HL-60/S4 treated with retinoic acid at 250 ng/mL for 4 days and 3 days (cell line): ENCODE data around the gene KRTAP1-4.
"Not testable (repeated sequence)": the region's sequence is repeated elsewhere in the genome, so short reads cannot be mapped to it uniquely, and the experiment has no call there.

ENCODE experiments used
- in situ Hi-C: fragments of 300-500 bp; cut with MboI; formaldehyde crosslinking; loops from 2 replicates; pipeline ENCODE4 v1.7.0; 2022; ENCODE audit warnings: low sequenced_read_pairs

KRTAP1-4 gene

DNA sequence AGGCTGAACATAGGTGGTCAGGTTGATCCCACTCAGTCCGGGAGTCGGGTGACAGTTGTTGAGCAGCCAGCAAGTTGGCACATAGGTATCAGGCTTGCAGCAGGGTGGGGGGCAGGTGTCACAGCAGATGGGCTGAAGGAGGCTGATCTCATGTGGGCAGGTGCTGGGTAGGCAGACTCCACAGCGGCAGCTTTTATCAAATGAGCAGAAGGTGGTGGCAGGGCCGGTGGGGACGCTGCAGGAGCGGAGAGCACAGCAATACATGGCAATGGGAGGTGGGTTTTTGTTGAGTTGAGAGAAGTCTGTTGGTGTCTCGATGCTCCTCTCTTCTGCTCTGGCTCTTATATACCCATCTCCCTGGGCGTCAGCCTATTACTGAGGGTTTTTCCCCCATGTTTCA, 21.2 kb downstream of the KRTAP1-4 start, which contains the start of gene KRTAP3-1:
KRTAP3-1 (minus strand) TSS at position 318 of the 400 bp plus-strand sequence; CDS start at position 264, 54 bp downstream.
- in situ Hi-C loops: no loop called here

DNA sequence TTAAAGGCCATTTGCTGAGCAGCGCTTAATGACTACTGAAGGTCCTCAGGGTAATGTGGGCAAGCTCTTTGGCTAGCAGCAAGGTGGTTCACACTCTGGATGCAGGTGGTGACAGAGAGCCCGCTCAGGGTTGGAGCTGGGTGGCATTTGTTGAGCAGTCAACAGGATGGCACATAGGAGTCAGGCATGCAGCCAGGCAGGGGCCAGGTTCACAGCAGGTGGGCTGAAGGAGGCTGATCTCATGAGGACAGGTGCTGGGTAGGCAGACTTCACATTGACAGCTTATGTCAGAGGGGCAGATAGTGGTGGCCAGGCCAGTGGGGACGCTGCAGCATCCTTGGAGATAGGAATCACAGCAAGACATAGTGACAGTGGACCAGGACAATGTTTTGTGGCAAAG, 25.6 kb downstream of the KRTAP1-4 start:
- in situ Hi-C loops: no loop called here

DNA sequence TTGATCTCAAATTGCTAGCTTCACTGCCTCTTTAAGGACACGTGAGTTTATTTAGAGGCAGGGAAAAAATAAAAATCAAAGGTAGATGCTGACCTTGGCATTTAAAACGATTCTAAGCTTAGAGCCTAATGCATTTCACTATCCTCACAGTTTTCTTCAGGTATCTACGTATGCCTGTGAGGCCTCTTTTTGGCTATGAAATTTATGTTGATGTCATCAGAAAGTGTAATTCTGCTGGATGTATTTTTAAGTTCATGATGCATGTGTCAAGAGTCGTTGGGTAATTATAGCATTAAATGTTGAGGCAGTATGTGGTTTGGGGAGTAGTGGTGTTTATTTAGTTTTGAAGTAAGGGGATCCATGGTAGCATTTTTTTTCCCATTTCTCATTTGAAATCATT, 26.1 kb downstream of the KRTAP1-4 start:
- in situ Hi-C loops: no loop called here

DNA sequence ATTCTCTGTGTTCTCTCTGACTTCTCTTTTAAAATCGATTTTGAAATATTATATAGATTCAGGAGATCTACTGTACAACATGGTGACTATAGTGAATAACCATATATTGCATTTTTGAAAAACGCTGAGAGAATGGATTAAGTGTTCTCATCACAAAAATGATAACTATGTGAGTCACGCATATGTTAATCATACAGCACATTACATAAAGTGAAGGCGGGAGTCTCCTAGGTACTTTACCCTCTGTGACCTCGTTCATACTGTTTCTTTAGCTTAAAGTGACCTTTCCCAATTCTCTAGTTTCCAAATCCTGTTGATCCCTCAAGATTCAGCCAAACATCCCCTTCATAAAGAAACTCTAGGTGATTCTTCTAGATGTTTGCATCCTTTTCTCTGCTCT, 27.2 kb downstream of the KRTAP1-4 start:
- in situ Hi-C loops: no loop called here

DNA sequence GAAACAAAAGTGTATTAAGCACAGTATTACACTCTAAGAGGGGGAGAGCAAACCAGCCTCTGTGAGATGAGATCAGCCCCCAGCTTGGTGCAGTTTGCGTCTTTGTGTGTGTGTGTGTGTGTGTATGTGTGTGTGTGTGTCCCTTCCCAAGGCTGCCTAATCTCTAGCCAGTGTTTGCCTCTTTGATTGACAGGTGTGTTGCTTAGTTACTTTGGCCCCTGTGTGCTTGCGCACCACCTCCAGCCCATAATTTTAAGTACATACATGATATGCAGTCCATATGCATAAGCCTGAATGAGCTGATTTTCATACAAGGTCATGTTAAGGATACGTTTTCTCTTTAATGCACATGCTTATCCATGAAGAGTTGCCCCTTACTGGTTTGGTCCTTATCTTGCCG, 28.2 kb downstream of the KRTAP1-4 start:
- in situ Hi-C loops: no loop called here

DNA sequence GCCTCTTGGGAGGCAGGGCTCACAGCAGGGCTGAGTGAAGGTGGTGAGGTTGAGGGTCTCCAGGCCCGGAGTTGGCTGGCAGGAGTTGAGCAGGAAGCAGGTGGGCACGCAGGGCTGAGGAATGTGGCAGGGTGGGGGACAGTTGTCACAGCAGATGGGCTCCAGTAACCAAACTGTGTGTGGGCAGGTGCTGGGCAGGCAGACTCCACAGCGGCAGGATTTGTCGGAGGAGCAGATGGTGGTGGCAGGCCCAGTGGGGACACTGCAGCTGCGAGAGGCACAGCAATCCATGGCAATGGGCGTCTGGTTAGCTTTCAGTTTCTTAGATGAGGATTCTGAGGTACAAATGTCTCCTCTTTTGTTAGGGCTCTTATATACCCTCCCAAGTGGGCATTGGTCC, 30.4 kb downstream of the KRTAP1-4 start, which contains the start of gene KRTAP3-2:
KRTAP3-2 (minus strand) TSS at position 344 of the 400 bp plus-strand sequence; CDS start at position 291, 53 bp downstream.
- in situ Hi-C loops: not testable (repeated sequence)

DNA sequence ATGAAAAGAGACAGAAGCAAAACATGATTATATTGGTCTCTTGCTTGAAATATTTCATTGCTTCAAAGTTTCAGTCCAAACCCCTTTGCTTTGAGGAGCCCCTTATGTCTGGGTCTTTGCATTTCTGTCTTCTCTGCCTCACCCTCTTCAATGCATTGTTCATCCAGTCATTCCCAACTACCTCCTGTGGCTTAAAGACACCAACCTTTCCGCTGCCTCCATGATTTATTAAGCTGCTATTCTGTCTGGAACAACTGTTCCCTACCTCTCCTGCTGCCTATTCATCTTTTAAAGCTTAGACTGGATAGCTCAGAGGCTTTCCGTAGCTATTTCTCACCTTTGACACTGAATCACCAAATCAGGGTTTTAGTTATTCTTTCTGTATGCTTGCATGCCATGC, 32.6 kb downstream of the KRTAP1-4 start:
- in situ Hi-C loops: no loop called here

DNA sequence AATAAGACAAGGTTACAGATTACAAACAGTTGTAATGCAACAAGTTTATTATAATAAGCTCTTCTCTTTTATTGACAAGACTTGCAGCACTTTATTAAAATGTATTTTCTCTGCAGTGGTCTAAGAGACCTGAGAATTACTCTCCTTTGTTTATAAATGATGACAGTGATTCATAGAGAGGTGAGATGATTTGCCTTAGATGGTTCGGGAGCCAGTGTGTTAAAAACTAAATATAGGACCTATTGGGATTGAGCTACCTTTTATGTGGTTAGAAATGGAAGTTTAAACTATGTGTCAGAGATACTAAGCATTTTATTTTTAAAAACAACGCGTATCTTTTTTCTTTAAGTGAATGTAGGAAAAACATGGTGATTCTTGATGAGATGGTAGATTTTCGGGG, 33.2 kb downstream of the KRTAP1-4 start:
- in situ Hi-C loops: no loop called here

DNA sequence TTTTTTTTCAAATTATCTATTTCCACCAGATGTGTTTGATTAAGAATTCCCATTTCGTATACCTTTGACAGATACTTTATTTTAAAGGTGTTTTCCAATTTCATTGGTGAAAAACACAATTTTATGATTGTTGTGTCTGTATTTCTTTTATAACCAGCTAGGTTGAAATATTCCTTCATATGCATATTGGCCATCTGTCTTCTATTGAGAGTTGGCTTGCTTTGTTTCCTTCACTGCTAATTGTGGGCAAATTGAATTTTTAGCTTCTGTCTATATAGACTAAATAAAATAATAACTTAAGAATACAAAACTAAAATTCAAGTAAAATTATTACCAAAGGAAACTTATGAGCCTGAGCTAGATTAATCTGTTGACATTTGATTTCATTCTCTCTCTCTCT, 34.9 kb downstream of the KRTAP1-4 start:
- in situ Hi-C loops: no loop called here

DNA sequence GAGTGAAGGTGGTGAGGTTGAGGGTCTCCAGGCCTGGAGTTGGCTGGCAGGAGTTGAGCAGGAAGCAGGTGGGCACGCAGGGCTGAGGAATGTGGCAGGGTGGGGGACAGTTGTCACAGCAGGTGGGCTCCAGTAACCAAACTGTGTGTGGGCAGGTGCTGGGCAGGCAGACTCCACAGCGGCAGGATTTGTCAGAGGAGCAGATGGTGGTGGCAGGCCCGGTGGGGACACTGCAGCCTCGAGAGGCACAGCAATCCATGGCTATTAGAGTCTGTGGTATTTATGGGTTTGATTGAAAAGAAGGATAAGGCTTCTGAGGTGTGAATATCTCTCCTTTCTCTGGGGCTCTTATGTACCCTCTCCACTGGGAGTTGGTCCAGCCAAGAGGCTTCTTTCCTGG, 36.2 kb downstream of the KRTAP1-4 start, which contains the start of gene KRTAP3-3:
KRTAP3-3 (minus strand) TSS at position 326 of the 400 bp plus-strand sequence; CDS start at position 259, 67 bp downstream.
- in situ Hi-C loops: no loop called here

DNA sequence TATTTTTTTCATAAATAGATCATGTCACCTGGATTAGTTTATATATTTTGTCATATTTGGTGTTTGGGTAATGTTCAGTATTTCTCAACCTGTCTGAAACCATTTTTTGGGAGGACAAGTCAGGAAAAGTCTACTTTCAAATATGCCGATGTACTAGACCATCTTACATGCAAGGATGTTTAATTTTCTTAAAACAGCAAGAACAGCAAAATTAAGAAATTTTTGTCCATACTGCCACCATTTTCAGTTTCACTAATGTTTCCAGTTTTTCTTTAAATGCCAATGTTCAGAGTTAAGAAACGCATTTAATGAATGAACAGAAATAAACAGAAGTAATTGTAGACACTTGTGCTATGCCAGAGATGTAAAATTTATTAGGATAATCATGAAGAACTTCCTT, 36.9 kb downstream of the KRTAP1-4 start:
- in situ Hi-C loops: no loop called here

DNA sequence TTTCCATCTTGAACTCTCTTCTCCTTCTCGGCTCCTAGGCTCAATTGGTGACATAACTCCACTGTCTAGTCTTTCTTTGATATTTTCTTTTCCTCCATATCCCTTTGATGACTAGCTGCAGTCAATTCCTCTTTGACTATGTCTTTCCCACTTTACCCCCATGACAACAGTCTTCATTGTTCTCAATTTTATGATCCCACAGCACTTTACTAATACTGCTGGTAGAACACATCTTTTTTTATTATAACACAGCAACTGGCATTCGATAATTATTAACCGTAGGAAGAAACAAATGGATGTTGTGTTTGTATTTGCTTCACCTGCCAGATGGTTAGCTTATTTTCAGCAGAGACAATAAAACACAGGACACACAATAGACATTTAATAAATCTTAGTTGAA, 37.3 kb downstream of the KRTAP1-4 start:
- in situ Hi-C loops: no loop called here

DNA sequence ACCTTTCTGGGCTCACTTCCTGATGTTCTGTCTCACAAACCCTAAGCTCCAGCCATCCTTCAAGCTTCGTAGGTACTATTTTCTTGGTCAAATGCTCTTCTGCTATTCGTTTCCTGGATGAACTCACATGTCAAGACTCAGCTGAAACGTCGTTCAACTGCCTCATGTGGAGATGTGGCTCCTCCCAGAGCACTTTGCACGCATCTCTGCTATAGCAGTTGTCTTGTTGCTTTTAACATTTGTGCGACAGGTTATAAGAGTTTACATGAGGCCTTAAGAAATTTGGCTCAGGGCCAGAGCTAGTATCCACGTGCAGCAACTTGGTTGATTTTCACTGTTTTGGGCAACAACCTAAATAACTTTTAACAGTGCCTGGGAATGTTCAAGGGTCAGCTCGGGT, 43.1 kb downstream of the KRTAP1-4 start:
- in situ Hi-C loops: no loop called here

DNA sequence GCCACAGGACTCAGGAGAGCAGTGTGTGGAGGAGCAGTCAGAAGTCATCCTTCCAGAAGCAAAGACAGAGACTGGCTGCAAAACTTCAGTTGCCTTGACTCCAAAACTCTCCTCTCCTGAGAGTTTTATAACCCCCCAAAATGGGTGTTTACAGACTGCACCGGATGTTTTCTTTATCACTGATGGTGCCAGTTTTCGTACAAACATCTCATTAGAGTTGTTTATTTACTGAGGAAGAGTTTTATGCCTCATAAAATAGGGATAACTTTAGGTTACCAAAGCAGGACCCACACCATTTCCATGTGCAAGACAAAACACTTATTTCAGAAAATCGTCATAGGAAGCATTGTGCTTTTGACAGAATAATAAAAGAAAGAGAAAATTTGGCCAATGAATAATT, 45.8 kb downstream of the KRTAP1-4 start, which contains the start of gene KRT40:
KRT40 (minus strand) TSS at position 101 of the 400 bp plus-strand sequence; CDS start at position 48, 53 bp downstream.
- in situ Hi-C loops: no loop called here

DNA sequence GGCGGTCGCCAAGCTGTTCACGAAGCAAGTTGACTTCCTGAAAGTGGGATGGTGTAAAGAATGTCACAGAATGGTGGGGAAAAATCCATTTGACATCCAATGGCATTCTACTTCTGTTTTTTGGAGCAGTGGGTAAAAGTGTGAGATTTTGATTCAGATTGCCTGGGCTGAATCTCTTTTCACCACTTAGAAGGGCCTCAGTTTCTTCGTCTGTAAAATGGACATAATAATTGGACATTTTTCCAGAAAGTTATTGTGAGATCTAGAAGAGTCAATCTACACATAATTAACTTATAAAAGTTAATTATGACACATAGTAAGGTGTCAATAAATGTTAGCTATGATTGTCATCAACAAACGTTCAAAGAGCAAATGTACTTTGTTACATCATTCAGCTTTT, 48.9 kb downstream of the KRTAP1-4 start:
- in situ Hi-C loops: no loop called here

DNA sequence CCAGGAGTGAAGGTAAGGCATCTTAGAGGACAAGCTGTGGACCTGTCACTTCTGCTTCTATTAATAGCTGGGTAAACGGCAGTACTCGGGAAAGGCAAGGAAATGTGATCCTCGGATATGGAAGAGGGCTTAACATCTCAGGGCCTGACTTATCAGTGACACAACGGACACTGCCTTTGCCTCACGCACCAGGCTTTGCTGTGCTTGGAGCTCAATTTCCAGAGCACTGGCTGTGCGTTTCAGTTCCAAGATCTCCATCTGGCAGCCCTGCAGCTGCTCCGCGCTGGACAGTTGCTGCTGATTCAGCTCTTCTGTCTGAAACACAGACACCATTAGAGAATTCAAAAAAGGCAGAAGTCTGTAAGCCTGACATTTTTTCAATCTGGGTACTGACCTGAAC, 49.4 kb downstream of the KRTAP1-4 start:
- in situ Hi-C loops: no loop called here

DNA sequence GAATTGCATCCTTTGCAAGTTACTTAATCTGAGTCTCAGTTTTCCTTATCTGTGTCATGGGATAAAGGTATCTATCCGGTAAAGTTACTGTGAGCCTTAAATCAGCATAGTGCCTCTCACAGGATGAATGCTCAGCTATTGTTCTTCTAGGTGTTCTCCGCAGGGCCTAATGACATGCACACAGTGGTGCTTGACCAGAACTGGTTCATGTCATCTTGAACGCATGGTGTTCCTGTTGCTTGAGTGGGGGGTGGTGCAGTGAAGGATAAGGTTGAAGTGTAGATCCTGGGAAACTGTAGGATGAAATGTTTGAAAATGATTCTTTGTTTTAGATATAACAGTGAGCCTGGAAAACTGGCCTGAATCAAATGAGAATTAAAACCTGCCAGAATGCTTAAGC, 49.9 kb downstream of the KRTAP1-4 start:
- in situ Hi-C loops: no loop called here
